Upper lobe of left lung (tissue), 4 donors: ENCODE results near the gene HNRNPAB.

ENCODE experiments used
- CTCF ChIP-seq, 6 experiments: fragments of 450-650 bp in 4 of 6; fragments of 200-600 bp in 2 of 6; sonication (generic) in 2 of 6; IDR thresholded peaks; one replicate each; pipeline ENCODE4 v1.5.1; 2016 to 2019; ENCODE audit warnings: antibody characterized with exemption in 6 of 6
- EP300 ChIP-seq, 4 donors: sonication (generic); formaldehyde crosslinking; IDR thresholded peaks; one replicate each; pipeline ENCODE4 v1.5.1; 2017; ENCODE audit warnings: antibody characterized with exemption in 4 of 4, control low read depth in 2 of 4
- POLR2A ChIP-seq, 4 donors: fragments of 450-650 bp; IDR thresholded peaks; one replicate each; pipeline ENCODE4 v1.5.1; 2016 to 2017; ENCODE audit warnings: antibody characterized with exemption in 4 of 4, mild to moderate bottlenecking in 2 of 4

- TF ChIP-seq POLR2A (IDR thresholded peaks at IDR 0.05) (no peak), CTCF (IDR thresholded peaks at IDR 0.05) (no peak), EP300 (IDR thresholded peaks at IDR 0.05) (no peak)
These were observed 25.5 kb downstream of the HNRNPAB start for GRCh38 chr5:178229861-178230260.
